ENCODE data around the gene BRINP1. TPM values are rescaled to one million over a fixed set of nuclear protein-coding genes. Genes with fewer than 3 reads are reported as not detected.

Gene BRINP1
- total and polyA plus RNA-seq, 2 donors (not counting 1 experiment from before 2014, with no cell fraction given) = not detected

- Histone ChIP-seq H3K27me3 (replicated peaks in 1 of 4; ENCODE audit: control extremely low read depth in 1 of 4, control insufficient read depth in 3 of 4, insufficient read depth in 4 of 4, low read length in 3 of 4) (no peaks in the 10 kb centered on the region), H3K36me3 (replicated peaks in 1 of 2; ENCODE audit: control extremely low read depth in 1 of 2, control insufficient read depth in 1 of 2, extremely low read depth in 1 of 2, insufficient read depth in 2 of 2, low read length in 1 of 2) (no peaks in the 10 kb centered on the region), H3K4me3 (ENCODE audit: control extremely low read depth in 1 of 5, extremely low read depth in 1 of 5, insufficient read depth in 1 of 5, low read depth in 2 of 5, low read length in 4 of 5) (no peak overlapping the region), H4K20me1 (ENCODE audit: control insufficient read depth, insufficient read depth, low read length, poor library complexity, severe bottlenecking) (no peaks in the 10 kb centered on the region), H2AFZ (ENCODE audit: insufficient read depth, low read depth, low read length, poor library complexity, severe bottlenecking) (no peak overlapping the region), H3K27ac (ENCODE audit: low read length in 2 of 2) (no peak overlapping the region), H3K4me2 (replicated peaks; ENCODE audit: low read depth, low read length, poor library complexity, severe bottlenecking) (no peak overlapping the region), H3K4me1 (ENCODE audit: control insufficient read depth in 2 of 2, insufficient read depth in 2 of 2, low read length in 2 of 2) (no peaks in the 10 kb centered on the region), H3K79me2 (ENCODE audit: control insufficient read depth, insufficient read depth, low read length) (no peaks in the 10 kb centered on the region), H3K9ac (ENCODE audit: low read length) (no peak overlapping the region), H3K9me3 (ENCODE audit: control extremely low read depth in 1 of 3, control insufficient read depth in 2 of 3, insufficient read depth in 1 of 3, low read length in 2 of 3) (peaks cover 0 to 2% (median 0%) of the 10 kb centered on the region in 3 donors)
- TF ChIP-seq, protein P1, sequence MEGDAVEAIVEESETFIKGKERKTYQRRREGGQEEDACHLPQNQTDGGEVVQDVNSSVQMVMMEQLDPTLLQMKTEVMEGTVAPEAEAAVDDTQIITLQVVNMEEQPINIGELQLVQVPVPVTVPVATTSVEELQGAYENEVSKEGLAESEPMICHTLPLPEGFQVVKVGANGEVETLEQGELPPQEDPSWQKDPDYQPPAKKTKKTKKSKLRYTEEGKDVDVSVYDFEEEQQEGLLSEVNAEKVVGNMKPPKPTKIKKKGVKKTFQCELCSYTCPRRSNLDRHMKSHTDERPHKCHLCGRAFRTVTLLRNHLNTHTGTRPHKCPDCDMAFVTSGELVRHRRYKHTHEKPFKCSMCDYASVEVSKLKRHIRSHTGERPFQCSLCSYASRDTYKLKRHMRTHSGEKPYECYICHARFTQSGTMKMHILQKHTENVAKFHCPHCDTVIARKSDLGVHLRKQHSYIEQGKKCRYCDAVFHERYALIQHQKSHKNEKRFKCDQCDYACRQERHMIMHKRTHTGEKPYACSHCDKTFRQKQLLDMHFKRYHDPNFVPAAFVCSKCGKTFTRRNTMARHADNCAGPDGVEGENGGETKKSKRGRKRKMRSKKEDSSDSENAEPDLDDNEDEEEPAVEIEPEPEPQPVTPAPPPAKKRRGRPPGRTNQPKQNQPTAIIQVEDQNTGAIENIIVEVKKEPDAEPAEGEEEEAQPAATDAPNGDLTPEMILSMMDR (IDR thresholded peaks at IDR 0.05) = no peak
- no peak for TF ChIP-seq EZH2 (IDR thresholded peaks at IDR 0.05; ENCODE audit: borderline replicate concordance, insufficient read depth, low read depth, low read length, poor library complexity, severe bottlenecking)
- POLR2A ChIA-PET = no interaction called here
- no peak overlapping the region for H3K27ac Mint-ChIP-seq
- no peaks in the 10 kb centered on the region for H3K27me3 Mint-ChIP-seq
- intact Hi-C loops (cut with micrococcal nuclease) = no loop called here
- peaks cover 3% of the 10 kb centered on the region for H3K9me3 Mint-ChIP-seq (ENCODE audit: insufficient read depth)
- WGBS (ENCODE audit: insufficient coverage) = no CpG with 5 or more reads among the region's 1 CpG
- ATAC-seq (ENCODE audit: low read depth) (no peak), DNase-seq (no peak)
- CTCF ChIA-PET = no interaction called here
- H3K4me3 Mint-ChIP-seq = no peak overlapping the region
- no peaks in the 10 kb centered on the region for H3K4me1 Mint-ChIP-seq
These were observed 155.8 kb downstream of the BRINP1 start for GRCh38 chr9:119213471-119213870.

DNA sequence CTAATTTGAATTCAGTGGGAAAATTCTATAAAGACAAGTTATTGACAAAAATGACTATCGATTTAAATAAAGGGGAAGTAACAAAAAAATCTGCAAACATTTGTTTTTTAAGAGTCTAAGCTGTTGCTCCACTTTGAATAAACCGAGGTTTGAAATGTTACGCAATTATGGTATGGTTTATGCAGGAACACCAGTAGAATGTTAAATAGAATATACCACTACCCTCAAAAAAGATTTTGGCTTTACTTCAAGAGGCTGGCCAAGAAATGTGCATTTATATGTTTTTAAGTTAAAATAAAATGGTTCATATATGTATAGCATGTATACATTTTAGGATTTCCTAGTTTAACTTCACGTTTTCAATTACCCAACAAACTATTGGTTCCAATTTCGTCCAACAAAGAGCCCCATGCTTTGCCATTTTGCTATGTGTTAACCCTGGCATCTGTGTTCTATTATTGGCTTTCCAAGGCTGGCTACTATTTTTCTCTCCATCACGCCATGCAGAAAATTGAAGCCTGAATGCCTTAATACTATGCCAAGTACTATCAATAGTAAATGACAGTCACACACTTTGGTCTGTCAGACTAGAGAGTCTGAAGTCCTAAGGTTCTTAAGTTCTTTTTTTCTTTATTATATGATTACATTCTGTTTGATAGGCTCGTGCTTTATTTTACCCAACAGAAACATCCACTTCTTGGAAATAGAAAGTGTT lies 171.2 kb downstream of the BRINP1 start:
- H4K20me1 ChIP-seq (ENCODE audit: control insufficient read depth, insufficient read depth, low read length, poor library complexity, severe bottlenecking) = no peaks in the 10 kb centered on the region
- Mint-ChIP-seq H3K9me3 (ENCODE audit: insufficient read depth) (no peaks in the 10 kb centered on the region), H3K27me3 (peaks cover 4% of the 10 kb centered on the region), H3K4me1 (no peaks in the 10 kb centered on the region), H3K27ac (no peak overlapping the region), H3K4me3 (no peak overlapping the region)
- H3K79me2 ChIP-seq (ENCODE audit: control insufficient read depth, insufficient read depth, low read length) = no peaks in the 10 kb centered on the region
- H3K4me1 ChIP-seq (ENCODE audit: control insufficient read depth in 2 of 2, insufficient read depth in 2 of 2, low read length in 2 of 2) = no peaks in the 10 kb centered on the region
- intact Hi-C loops (cut with micrococcal nuclease) = no loop called here
- 80% methylated on average over 1 of the region's 7 CpGs for WGBS (ENCODE audit: insufficient coverage)
- ChIA-PET POLR2A (no interaction called here), CTCF (no interaction called here)
- no peaks in the 10 kb centered on the region for H3K9me3 ChIP-seq (ENCODE audit: control extremely low read depth in 1 of 3, control insufficient read depth in 2 of 3, insufficient read depth in 1 of 3, low read length in 2 of 3)
- no peak overlapping the region for H2AFZ ChIP-seq (ENCODE audit: insufficient read depth, low read depth, low read length, poor library complexity, severe bottlenecking)
- no peaks in the 10 kb centered on the region for H3K36me3 ChIP-seq (replicated peaks in 1 of 2; ENCODE audit: control extremely low read depth in 1 of 2, control insufficient read depth in 1 of 2, extremely low read depth in 1 of 2, insufficient read depth in 2 of 2, low read length in 1 of 2)
- ATAC-seq (ENCODE audit: low read depth) (no peak), DNase-seq (no peak)
- H3K27me3 ChIP-seq (replicated peaks in 1 of 4; ENCODE audit: control extremely low read depth in 1 of 4, control insufficient read depth in 3 of 4, insufficient read depth in 4 of 4, low read length in 3 of 4) = no peaks in the 10 kb centered on the region
- H3K4me3 ChIP-seq (ENCODE audit: control extremely low read depth in 1 of 5, extremely low read depth in 1 of 5, insufficient read depth in 1 of 5, low read depth in 2 of 5, low read length in 4 of 5) = no peak overlapping the region
- no peak overlapping the region for H3K9ac ChIP-seq (ENCODE audit: low read length)
- H3K4me2 ChIP-seq (replicated peaks; ENCODE audit: low read depth, low read length, poor library complexity, severe bottlenecking) = no peak overlapping the region
- TF ChIP-seq, protein P1 (IDR thresholded peaks at IDR 0.05) = no peak
- no peak for TF ChIP-seq EZH2 (IDR thresholded peaks at IDR 0.05; ENCODE audit: borderline replicate concordance, insufficient read depth, low read depth, low read length, poor library complexity, severe bottlenecking)
- no peak overlapping the region for H3K27ac ChIP-seq (ENCODE audit: low read length in 2 of 2)
